ENCODE measurements around the gene IQCC. TPM values are rescaled to one million over a fixed set of nuclear protein-coding genes. Genes with fewer than 3 reads are reported as not detected.

Gene IQCC
- total RNA-seq, 2 experiments from 2014 or later, result 2.4 to 3.2 TPM

GRCh38 chr1:32234792-32235191 is 29.3 kb downstream of the IQCC start:
- Mint-ChIP-seq H3K9me3 (no peaks in the 10 kb centered on the region), H3K36me3 (ENCODE audit: low read depth) (peaks cover 11% of the 10 kb centered on the region), H3K27me3 (no peaks in the 10 kb centered on the region), H3K27ac (no peak overlapping the region), H3K4me1 (ENCODE audit: low read depth) (peaks cover 4% of the 10 kb centered on the region), H3K4me3 (no peak overlapping the region)
- Histone ChIP-seq H3K27me3 (ENCODE audit: control insufficient read depth in 1 of 2, insufficient read depth in 2 of 2, low read length in 2 of 2) (no peaks in the 10 kb centered on the region), H3K27ac (ENCODE audit: low read depth in 1 of 2, low read length in 2 of 2) (no peak overlapping the region), H3K4me3 (ENCODE audit: low read length) (no peak overlapping the region), H3K9me3 (ENCODE audit: control insufficient read depth in 1 of 2, insufficient read depth in 1 of 2, low read length in 2 of 2) (no peaks in the 10 kb centered on the region), H3K36me3 (ENCODE audit: insufficient read depth, low read length) (peaks cover 27% of the 10 kb centered on the region), H3K4me1 (ENCODE audit: insufficient read depth, low read length) (peaks cover 3% of the 10 kb centered on the region)
- ChIA-PET POLR2A (no interaction called here), CTCF (no interaction called here)
- TF ChIP-seq CTCF (IDR thresholded peaks at IDR 0.05), result no peak
- DNase-seq (no peak), ATAC-seq (ENCODE audit: poor library complexity) (no peak)
- intact Hi-C loops (cut with DNase I, micrococcal nuclease), result loop anchor here in 1 of 2 experiments (5.0 kb wide), 1 partner anchor 178 kb away; no protein-coding TSS in a partner anchor

GRCh38 chr1:32239337-32239736 is 33.9 kb downstream of the IQCC start:
- Histone ChIP-seq H3K9me3 (ENCODE audit: control insufficient read depth in 1 of 2, insufficient read depth in 1 of 2, low read length in 2 of 2) (no peaks in the 10 kb centered on the region), H3K4me3 (ENCODE audit: low read length) (no peak overlapping the region), H3K27me3 (ENCODE audit: control insufficient read depth in 1 of 2, insufficient read depth in 2 of 2, low read length in 2 of 2) (no peaks in the 10 kb centered on the region), H3K27ac (ENCODE audit: low read depth in 1 of 2, low read length in 2 of 2) (no peak overlapping the region), H3K36me3 (ENCODE audit: insufficient read depth, low read length) (no peaks in the 10 kb centered on the region), H3K4me1 (ENCODE audit: insufficient read depth, low read length) (peaks cover 32% of the 10 kb centered on the region)
- Mint-ChIP-seq H3K27ac (no peak overlapping the region), H3K9me3 (no peaks in the 10 kb centered on the region), H3K4me1 (ENCODE audit: low read depth) (peaks cover 25% of the 10 kb centered on the region), H3K4me3 (peak overlapping the region; percentile 94), H3K36me3 (ENCODE audit: low read depth) (peaks cover 4% of the 10 kb centered on the region), H3K27me3 (no peaks in the 10 kb centered on the region)
- ChIA-PET POLR2A (interaction anchor here (2.1 to 21.2 kb wide), 6 partner anchors 10 to 155 kb away, joined by 10 to 543 read pairs (median 22); partner anchors contain the start of genes BSDC1, LCK and MARCKSL1), CTCF (interaction anchor here (1.1 to 4.0 kb wide), 9 partner anchors 10 to 133 kb away, joined by 3 to 48 read pairs (median 10); partner anchors contain the start of genes HDAC1 and LCK)
- no peak for TF ChIP-seq CTCF (IDR thresholded peaks at IDR 0.05)
- DNase-seq, result no peak
- intact Hi-C loops (cut with DNase I, micrococcal nuclease), result loop anchor here in 1 of 2 experiments (5.0 kb wide), 1 partner anchor 173 kb away; no protein-coding TSS in a partner anchor
- no peak for ATAC-seq (ENCODE audit: poor library complexity)

- Mint-ChIP-seq H3K9me3 (no peaks in the 10 kb centered on the region), H3K27me3 (no peaks in the 10 kb centered on the region), H3K27ac (peak overlapping the region; percentile 64), H3K4me1 (ENCODE audit: low read depth) (peaks cover 25% of the 10 kb centered on the region), H3K36me3 (ENCODE audit: low read depth) (peaks cover 4% of the 10 kb centered on the region), H3K4me3 (peak overlapping the region; percentile 94)
- ChIA-PET CTCF (interaction anchor here (0.8 to 4.0 kb wide), 22 partner anchors 10 to 132 kb away, joined by 3 to 48 read pairs (median 8); partner anchors contain the start of genes HDAC1, LCK and MARCKSL1), POLR2A (interaction anchor here (0.7 to 21.2 kb wide), 20 partner anchors 8 to 155 kb away, joined by 3 to 543 read pairs (median 7); partner anchors contain the start of genes BSDC1, CCDC28B, HDAC1 and LCK)
- Histone ChIP-seq H3K9me3 (ENCODE audit: control insufficient read depth in 1 of 2, insufficient read depth in 1 of 2, low read length in 2 of 2) (no peaks in the 10 kb centered on the region), H3K27me3 (ENCODE audit: control insufficient read depth in 1 of 2, insufficient read depth in 2 of 2, low read length in 2 of 2) (no peaks in the 10 kb centered on the region), H3K4me3 (ENCODE audit: low read length) (peak overlapping the region; percentile 90), H3K36me3 (ENCODE audit: insufficient read depth, low read length) (no peaks in the 10 kb centered on the region), H3K4me1 (ENCODE audit: insufficient read depth, low read length) (peaks cover 32% of the 10 kb centered on the region), H3K27ac (ENCODE audit: low read depth in 1 of 2, low read length in 2 of 2) (no peak overlapping the region)
- TF ChIP-seq CTCF (IDR thresholded peaks at IDR 0.05), result no peak
- ATAC-seq (ENCODE audit: poor library complexity) (no peak), DNase-seq (no peak)
- intact Hi-C loops (cut with DNase I, micrococcal nuclease), result loop anchor here (1.0 to 5.0 kb wide), 4 partner anchors 11 to 173 kb away; partner anchors contain the start of gene MARCKSL1 (in 1 of the 2)
These were observed 34.3 kb downstream of the IQCC start for GRCh38 chr1:32239790-32240139.
